HFF-Myc (cell line): ENCODE results near the gene SLC4A4.

Experiments used
- DNase-seq: peaks from one replicate; pipeline ENCODE4 v3.0.0-alpha.2; 2011; ENCODE audit warnings: low read depth; ENCODE audit errors: extremely low read depth
- H3K4me3 ChIP-seq: replicated peaks from 2 replicates; pipeline ENCODE4 v1.5.1; 2011; ENCODE audit warnings: low read depth, mild to moderate bottlenecking, control low read depth, low read length
- CTCF ChIP-seq: IDR thresholded peaks from 2 replicates; pipeline ENCODE4 v1.5.1; 2012; ENCODE audit warnings: mild to moderate bottlenecking, low read depth, low read length, control low read depth; ENCODE audit errors: missing control alignments

The SLC4A4 gene

DNA sequence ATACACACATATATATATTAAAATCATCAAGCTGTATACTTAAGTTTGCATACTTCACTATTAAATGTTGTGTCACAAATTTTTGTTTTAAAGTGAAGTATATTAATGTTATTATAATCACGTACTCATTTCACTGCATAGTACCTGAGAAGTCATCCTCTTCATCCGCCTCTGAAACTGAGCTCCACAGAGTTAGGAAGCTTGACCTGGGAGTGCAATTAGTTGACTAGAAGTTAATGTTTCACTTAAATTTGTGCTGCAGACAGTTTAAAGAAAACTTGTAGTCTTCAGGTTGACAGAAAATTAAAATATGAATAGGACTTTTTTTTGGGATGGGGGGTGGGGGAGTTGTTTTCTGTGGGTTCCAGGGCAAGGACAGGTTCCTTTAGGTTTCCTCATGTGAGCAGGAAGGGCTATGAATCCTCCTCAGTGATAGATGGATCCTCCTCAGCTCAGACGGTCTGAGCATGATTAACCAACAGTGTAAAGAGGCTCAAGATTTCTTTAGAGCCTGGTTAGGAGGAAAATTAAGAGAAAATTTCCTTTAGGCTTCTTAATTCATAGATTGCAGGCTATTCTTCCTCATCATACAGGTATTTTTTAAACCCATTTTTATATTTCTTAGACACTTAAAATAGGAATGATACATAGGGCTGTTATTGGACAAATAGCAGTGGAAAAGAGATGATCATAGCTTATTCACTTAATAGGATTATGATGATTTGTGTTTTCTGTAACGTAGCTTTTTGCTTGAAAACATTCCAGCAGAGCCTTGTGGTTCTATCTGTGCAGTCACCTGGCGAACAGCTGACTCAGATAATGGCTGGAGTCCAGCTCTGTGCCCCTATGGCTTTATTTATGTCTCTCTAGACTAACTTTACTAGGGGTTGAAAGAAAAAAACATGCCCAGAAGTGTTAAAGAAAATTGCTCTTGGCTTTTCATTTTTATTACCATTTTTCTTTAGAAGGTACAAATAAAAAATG is 102.7 kb downstream of the SLC4A4 start:
- DNase-seq = peak; percentile 10
- H3K4me3 ChIP-seq = no peak overlapping the region
- no peak for TF ChIP-seq CTCF

GRCh38 chr4:71442336-71442735 is 103.5 kb downstream of the SLC4A4 start:
- TF ChIP-seq CTCF = no peak
- no peak overlapping the region for H3K4me3 ChIP-seq
- no peak for DNase-seq

- no peak for TF ChIP-seq CTCF
- H3K4me3 ChIP-seq = no peak overlapping the region
- DNase-seq = no peak
Measured at GRCh38 chr4:71444395-71444794, 105.6 kb downstream of the SLC4A4 start.

DNA sequence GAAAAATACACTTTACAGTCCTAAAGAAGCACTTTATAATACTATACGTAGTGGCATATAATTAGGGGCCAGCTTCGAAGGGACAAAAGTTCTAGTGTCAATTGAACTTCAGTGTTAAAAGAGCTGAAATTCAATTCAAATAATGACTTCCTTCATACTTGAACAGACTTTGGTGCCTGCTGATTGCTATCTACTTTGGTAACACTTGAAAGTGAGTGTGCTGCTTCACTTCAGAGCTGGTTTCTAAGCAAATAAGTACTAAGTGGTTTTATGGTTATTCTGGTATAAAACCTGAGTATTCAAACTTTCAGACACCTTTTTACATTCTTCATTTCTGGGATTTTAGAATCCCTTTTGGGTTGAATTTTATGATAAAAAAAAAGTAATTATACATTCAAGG is 107.0 kb downstream of the SLC4A4 start:
- no peak overlapping the region for H3K4me3 ChIP-seq
- no peak for DNase-seq
- no peak for TF ChIP-seq CTCF

GRCh38 chr4:71446479-71447081 is 107.8 kb downstream of the SLC4A4 start:
- TF ChIP-seq CTCF = no peak
- no peak overlapping the region for H3K4me3 ChIP-seq
- no peak for DNase-seq

GRCh38 chr4:71449040-71449439 is 110.2 kb downstream of the SLC4A4 start:
- TF ChIP-seq CTCF = no peak
- no peak for DNase-seq
- H3K4me3 ChIP-seq = no peak overlapping the region
